ENCODE data around the gene TLE2.

DNA sequence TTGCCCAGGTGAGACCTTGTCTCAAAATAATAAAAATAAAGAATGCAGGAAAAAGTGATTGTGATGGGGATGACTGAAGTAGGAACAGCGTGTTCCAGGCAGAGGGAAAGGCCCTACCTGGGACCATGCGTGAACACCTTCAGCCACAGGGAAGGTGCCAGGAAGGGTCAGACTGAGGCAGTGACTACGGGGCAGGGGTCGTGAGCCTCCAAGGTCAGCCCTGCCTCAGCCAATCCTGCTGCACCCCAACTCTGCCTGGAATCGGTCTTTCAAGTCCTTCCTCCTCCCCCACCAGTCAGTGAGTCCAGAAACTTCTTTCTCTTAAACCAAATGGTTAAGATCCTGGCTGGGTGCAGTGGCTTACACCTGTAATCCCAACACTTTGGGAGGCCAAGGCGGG is 16.1 kb upstream of the TLE2 start:
- no peak for TF ChIP-seq CTCF (IDR thresholded peaks at IDR 0.05; ENCODE audit: insufficient read depth, low read length, poor library complexity, severe bottlenecking)
- TF ChIP-seq EZH2phosphoT487 (conservative IDR thresholded peaks at IDR 0.05; ENCODE audit: low read length): no peak

Measured in SU-DHL-6 (cell line).